Mucosa of descending colon (tissue), 3 donors: ENCODE data around the gene PAM. TPM values are rescaled to one million over a fixed set of nuclear protein-coding genes. Genes with fewer than 3 reads are reported as not detected.

Experiments used
- ATAC-seq: fragments of 200-7000 bp; cut with Tn5 transposase; one replicate; pipeline ENCODE4 v1.9.1; 2020; ENCODE audit warnings: mild to moderate bottlenecking, moderate library complexity
- DNase-seq, 3 donors: peaks; one replicate each; pipeline ENCODE4 v3.0.0-alpha.2; 2020
- H3K36me3 ChIP-seq: fragments of 200-600 bp; one replicate; pipeline ENCODE4 v1.8.0; 2021; ENCODE audit warnings: low read depth, mild to moderate bottlenecking
- H3K4me1 ChIP-seq: fragments of 200-600 bp; one replicate; pipeline ENCODE4 v1.8.0; 2021; ENCODE audit warnings: low read depth, mild to moderate bottlenecking
- H3K4me3 ChIP-seq: fragments of 200-600 bp; one replicate; pipeline ENCODE4 v1.8.0; 2021; ENCODE audit warnings: mild to moderate bottlenecking
- H3K9me3 ChIP-seq: fragments of 200-600 bp; one replicate; pipeline ENCODE4 v1.8.0; 2021; ENCODE audit warnings: mild to moderate bottlenecking
- CTCF ChIP-seq: fragments of 200-600 bp; IDR thresholded peaks from one replicate; pipeline ENCODE4 v1.8.0; 2022; ENCODE audit warnings: antibody characterized with exemption, mild to moderate bottlenecking
- intact Hi-C, 2 donors: fragments of 100-400 bp; cut with DNase I in 1 of 2; cut with micrococcal nuclease in 1 of 2; formaldehyde crosslinking; loops; one replicate each; pipeline versions ENCODE4 v1.11.0 to v1.11.1; 2022; cut with DNase I, micrococcal nuclease
- total RNA-seq, 3 donors: library from RNA; stranded (reverse); fragmentation: NEBNext Ultra II Directional in 2 of 3; extraction: Animal tissue kit (Norgen Biotek cat#: 25700) in 2 of 3; gene quantifications; one replicate each; pipeline versions ENCODE4 v1.2.1 to v1.2.4, GENCODE V29; 2021 to 2023
- donor health status: DM: no; HTN: no; CAD: no; lungs with moderate emphysema.
- donor health status: DM: no; HTN: no; CAD: no.
- donor health status: DM: no; HTN: yes; CAD: no.

Gene PAM
- total RNA-seq, 3 donors from 2014 or later = 59.7 to 164 (median 64.4) TPM

- no peak for TF ChIP-seq CTCF
- no peaks in the 10 kb centered on the region for H3K36me3 ChIP-seq
- ATAC-seq (no peak), DNase-seq (no peak)
- H3K9me3 ChIP-seq = no peaks in the 10 kb centered on the region
- peak overlapping the region; percentile 23 for H3K4me3 ChIP-seq
- intact Hi-C loops = no loop called here
- H3K4me1 ChIP-seq = peaks cover 9% of the 10 kb centered on the region
Observed at GRCh38 chr5:102866237-102866600, 111.1 kb downstream of the PAM start.

GRCh38 chr5:102867992-102868662 lies 113.0 kb downstream of the PAM start:
- H3K36me3 ChIP-seq = no peaks in the 10 kb centered on the region
- DNase-seq (no peak), ATAC-seq (no peak)
- H3K4me1 ChIP-seq = peaks cover 6% of the 10 kb centered on the region
- no peak for TF ChIP-seq CTCF
- no peak overlapping the region for H3K4me3 ChIP-seq
- no peaks in the 10 kb centered on the region for H3K9me3 ChIP-seq
- intact Hi-C loops = no loop called here

- H3K36me3 ChIP-seq = no peaks in the 10 kb centered on the region
- intact Hi-C loops = no loop called here
- peaks cover 3% of the 10 kb centered on the region for H3K4me1 ChIP-seq
- DNase-seq = no peak
- TF ChIP-seq CTCF = no peak
- ATAC-seq = no peak
- no peaks in the 10 kb centered on the region for H3K9me3 ChIP-seq
- H3K4me3 ChIP-seq = no peak overlapping the region
Observed at GRCh38 chr5:102869230-102869629, 114.1 kb downstream of the PAM start.

GRCh38 chr5:102873379-102873932 lies 118.4 kb downstream of the PAM start:
- ATAC-seq = no peak
- peaks cover 4% of the 10 kb centered on the region for H3K4me1 ChIP-seq
- TF ChIP-seq CTCF = no peak
- intact Hi-C loops = no loop called here
- no peaks in the 10 kb centered on the region for H3K36me3 ChIP-seq
- no peaks in the 10 kb centered on the region for H3K9me3 ChIP-seq
- no peak for DNase-seq
- no peak overlapping the region for H3K4me3 ChIP-seq

- H3K36me3 ChIP-seq = no peaks in the 10 kb centered on the region
- no peak for TF ChIP-seq CTCF
- H3K4me1 ChIP-seq = peaks cover 4% of the 10 kb centered on the region
- ATAC-seq (no peak), DNase-seq (no peak)
- no peaks in the 10 kb centered on the region for H3K9me3 ChIP-seq
- intact Hi-C loops = no loop called here
- H3K4me3 ChIP-seq = no peak overlapping the region
Observed at GRCh38 chr5:102874054-102874453, 118.9 kb downstream of the PAM start.
